GM18505 (cell line): Measurements from ENCODE around the gene NEK1.
A peak's percentile ranks its signal among the peaks of the same experiment; 100 is the strongest.
"Not testable (repeated sequence)": the region's sequence is repeated elsewhere in the genome, so short reads cannot be mapped to it uniquely, and the experiment has no call there.

ENCODE experiments used
- ATAC-seq: cut with Tn5 transposase; IDR thresholded peaks from one replicate; pipeline ENCODE4 v1.9.1; 2021; ENCODE audit not compliant: unreplicated experiment
- POLR2A ChIP-seq: IDR thresholded peaks from 4 replicates; pipeline ENCODE4 v1.6.1; 2011; ENCODE audit warnings: borderline replicate concordance; ENCODE audit not compliant: insufficient read depth, insufficient read length; ENCODE audit errors: extremely low read depth

Gene NEK1

GRCh38 chr4:169649545-169650226, 37.3 kb upstream of the NEK1 start:
- ATAC-seq = no peak
- no peak for TF ChIP-seq POLR2A

- ATAC-seq = no peak
- no peak for TF ChIP-seq POLR2A
These were observed 33.2 kb upstream of the NEK1 start for GRCh38 chr4:169645627-169646026.

- no peak for TF ChIP-seq POLR2A
- ATAC-seq = no peak
These were observed 32.4 kb upstream of the NEK1 start for GRCh38 chr4:169644802-169645201.

- TF ChIP-seq POLR2A = no peak
- no peak for ATAC-seq
These were observed 28.0 kb upstream of the NEK1 start for GRCh38 chr4:169640261-169640870.

GRCh38 chr4:169634975-169635374, 22.6 kb upstream of the NEK1 start:
- no peak for ATAC-seq
- TF ChIP-seq POLR2A = no peak

GRCh38 chr4:169632896-169633295, 20.5 kb upstream of the NEK1 start:
- no peak for TF ChIP-seq POLR2A
- no peak for ATAC-seq

- no peak for ATAC-seq
- TF ChIP-seq POLR2A = no peak
These were observed 17.7 kb upstream of the NEK1 start for GRCh38 chr4:169630069-169630468.

- TF ChIP-seq POLR2A = no peak
- no peak for ATAC-seq
These were observed 16.2 kb upstream of the NEK1 start for GRCh38 chr4:169628579-169628978.

- peak; percentile 67 for ATAC-seq
- TF ChIP-seq POLR2A = no peak
These were observed 14.9 kb upstream of the NEK1 start for GRCh38 chr4:169627307-169627706.

- no peak for ATAC-seq
- no peak for TF ChIP-seq POLR2A
These were observed 14.2 kb upstream of the NEK1 start for GRCh38 chr4:169626331-169627282.

- ATAC-seq = no peak
- no peak for TF ChIP-seq POLR2A
These were observed 13.5 kb upstream of the NEK1 start for GRCh38 chr4:169625886-169626285.

- ATAC-seq = not testable (repeated sequence)
These were observed 11.6 kb upstream of the NEK1 start for GRCh38 chr4:169624012-169624411.

GRCh38 chr4:169622566-169622965, 10.2 kb upstream of the NEK1 start:
- no peak for ATAC-seq
- no peak for TF ChIP-seq POLR2A

GRCh38 chr4:169621731-169622492, 9.5 kb upstream of the NEK1 start:
- no peak for TF ChIP-seq POLR2A
- no peak for ATAC-seq

GRCh38 chr4:169620880-169621248, 8.5 kb upstream of the NEK1 start:
- no peak for ATAC-seq
- no peak for TF ChIP-seq POLR2A
